K562 (cell line): ENCODE measurements around the gene OXA1L.

Experiments used
- EZH2 ChIP-seq: IDR thresholded peaks from 2 replicates; pipeline ENCODE4 v1.6.1; 2012; ENCODE audit warnings: low read depth, mild to moderate bottlenecking, inconsistent platforms, low read length, borderline replicate concordance
- FOXJ3 ChIP-seq: sonication (generic); formaldehyde crosslinking; IDR thresholded peaks from 2 replicates; pipeline ENCODE4 v1.4.0; 2020; ENCODE audit warnings: mild to moderate bottlenecking, missing genetic modification reagents
- MIER1 ChIP-seq: fragments of 450-650 bp; IDR thresholded peaks from 2 replicates; pipeline ENCODE4 v1.6.1; 2016; ENCODE audit warnings: antibody characterized with exemption, mild to moderate bottlenecking, low read depth
- NONO ChIP-seq, 2 experiments: fragments of 200-400 bp in 1 of 2; fragments of 450-650 bp in 1 of 2; formaldehyde crosslinking in 1 of 2; IDR thresholded peaks; 2 replicates each; pipeline ENCODE4 v1.6.1; 2017; ENCODE audit warnings: low read depth in 2 of 2, mild to moderate bottlenecking in 2 of 2, moderate library complexity in 2 of 2, low read length in 1 of 2
- RFX5 ChIP-seq: IDR thresholded peaks from 2 replicates; pipeline ENCODE4 v1.6.1; 2011; ENCODE audit warnings: low read depth, mild to moderate bottlenecking, improper control_type of control experiment, low read length
- TF ChIP-seq, protein P1 (sequence below), 3 experiments: fragments of 200-800 bp in 1 of 3; sonication (Bioruptor generic) in 1 of 3; sonication (generic) in 1 of 3; formaldehyde crosslinking in 1 of 3; IDR thresholded peaks; 2 replicates each; pipeline versions ENCODE4 v1.6.1 to v1.8.0; 2016 to 2022; ENCODE audit warnings: mild to moderate bottlenecking in 2 of 3, missing compliant biosample characterization in 2 of 3, missing genetic modification characterization in 2 of 3, missing genetic modification reagents in 1 of 3
- TF ChIP-seq, protein P2 (sequence below), 3 experiments: IDR thresholded peaks in 2 of 3; conservative IDR thresholded peaks in 1 of 3; 2 replicates each; pipeline ENCODE4 v1.5.1; 2011 to 2012; ENCODE audit warnings: low read length in 3 of 3, mild to moderate bottlenecking in 3 of 3, control low read depth in 2 of 3, improper control_type of control experiment in 1 of 3, inconsistent platforms in 1 of 3, low read depth in 1 of 3, mixed read lengths in 1 of 3, moderate library complexity in 1 of 3; ENCODE audit not compliant: insufficient read depth in 2 of 3
- TF ChIP-seq, protein P3 (sequence below): fragments of 450-650 bp; IDR thresholded peaks from 2 replicates; pipeline ENCODE4 v1.6.1; 2016; ENCODE audit warnings: mild to moderate bottlenecking
- TF ChIP-seq, protein P4 (sequence below): fragments of 450-650 bp; formaldehyde crosslinking; IDR thresholded peaks from 2 replicates; pipeline ENCODE4 v1.4.0; 2022; ENCODE audit warnings: mild to moderate bottlenecking, moderate library complexity

DNA sequence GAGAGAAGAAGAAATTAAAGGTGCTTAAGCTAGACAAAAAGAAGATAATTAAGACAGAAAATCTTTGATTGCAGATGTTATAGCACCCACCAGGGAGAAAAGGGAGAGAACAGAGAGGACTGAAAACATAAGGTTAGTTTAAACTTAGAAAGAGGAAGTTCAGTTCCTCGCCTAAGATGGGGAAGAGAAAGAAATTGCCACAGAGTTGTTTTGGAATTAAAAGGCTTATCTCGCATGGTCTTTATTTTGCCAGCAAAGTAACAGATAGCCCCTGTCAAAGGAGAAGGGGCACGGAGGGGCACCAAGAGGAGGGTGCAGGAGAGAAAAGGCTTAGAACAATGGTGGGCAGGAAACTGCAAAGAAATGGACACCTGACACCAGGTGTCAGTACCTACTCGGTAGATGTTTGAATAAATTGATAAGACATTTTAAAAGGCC lies 17.8 kb upstream of the OXA1L start:
- TF ChIP-seq FOXJ3 (no peak), MIER1 (no peak), RFX5 (no peak), NONO (IDR thresholded peaks at IDR 0.05; ENCODE audit: low read depth in 2 of 2, low read length in 1 of 2) (no peak), EZH2 (no peak)
- TF ChIP-seq, protein P1, sequence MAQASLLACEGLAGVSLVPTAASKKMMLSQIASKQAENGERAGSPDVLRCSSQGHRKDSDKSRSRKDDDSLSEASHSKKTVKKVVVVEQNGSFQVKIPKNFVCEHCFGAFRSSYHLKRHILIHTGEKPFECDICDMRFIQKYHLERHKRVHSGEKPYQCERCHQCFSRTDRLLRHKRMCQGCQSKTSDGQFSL (CRISPR knock-in tag; IDR thresholded peaks at IDR 0.05) = no peak
- TF ChIP-seq, protein P1 (tag; IDR thresholded peaks at IDR 0.05) = no peak
- TF ChIP-seq, protein P2, sequence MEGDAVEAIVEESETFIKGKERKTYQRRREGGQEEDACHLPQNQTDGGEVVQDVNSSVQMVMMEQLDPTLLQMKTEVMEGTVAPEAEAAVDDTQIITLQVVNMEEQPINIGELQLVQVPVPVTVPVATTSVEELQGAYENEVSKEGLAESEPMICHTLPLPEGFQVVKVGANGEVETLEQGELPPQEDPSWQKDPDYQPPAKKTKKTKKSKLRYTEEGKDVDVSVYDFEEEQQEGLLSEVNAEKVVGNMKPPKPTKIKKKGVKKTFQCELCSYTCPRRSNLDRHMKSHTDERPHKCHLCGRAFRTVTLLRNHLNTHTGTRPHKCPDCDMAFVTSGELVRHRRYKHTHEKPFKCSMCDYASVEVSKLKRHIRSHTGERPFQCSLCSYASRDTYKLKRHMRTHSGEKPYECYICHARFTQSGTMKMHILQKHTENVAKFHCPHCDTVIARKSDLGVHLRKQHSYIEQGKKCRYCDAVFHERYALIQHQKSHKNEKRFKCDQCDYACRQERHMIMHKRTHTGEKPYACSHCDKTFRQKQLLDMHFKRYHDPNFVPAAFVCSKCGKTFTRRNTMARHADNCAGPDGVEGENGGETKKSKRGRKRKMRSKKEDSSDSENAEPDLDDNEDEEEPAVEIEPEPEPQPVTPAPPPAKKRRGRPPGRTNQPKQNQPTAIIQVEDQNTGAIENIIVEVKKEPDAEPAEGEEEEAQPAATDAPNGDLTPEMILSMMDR (IDR thresholded peaks at IDR 0.05 in 2 of 3, conservative IDR thresholded peaks at IDR 0.05 in 1 of 3; ENCODE audit: insufficient read depth in 2 of 3, low read depth in 1 of 3, low read length in 3 of 3) = no peak
- TF ChIP-seq, protein P3, sequence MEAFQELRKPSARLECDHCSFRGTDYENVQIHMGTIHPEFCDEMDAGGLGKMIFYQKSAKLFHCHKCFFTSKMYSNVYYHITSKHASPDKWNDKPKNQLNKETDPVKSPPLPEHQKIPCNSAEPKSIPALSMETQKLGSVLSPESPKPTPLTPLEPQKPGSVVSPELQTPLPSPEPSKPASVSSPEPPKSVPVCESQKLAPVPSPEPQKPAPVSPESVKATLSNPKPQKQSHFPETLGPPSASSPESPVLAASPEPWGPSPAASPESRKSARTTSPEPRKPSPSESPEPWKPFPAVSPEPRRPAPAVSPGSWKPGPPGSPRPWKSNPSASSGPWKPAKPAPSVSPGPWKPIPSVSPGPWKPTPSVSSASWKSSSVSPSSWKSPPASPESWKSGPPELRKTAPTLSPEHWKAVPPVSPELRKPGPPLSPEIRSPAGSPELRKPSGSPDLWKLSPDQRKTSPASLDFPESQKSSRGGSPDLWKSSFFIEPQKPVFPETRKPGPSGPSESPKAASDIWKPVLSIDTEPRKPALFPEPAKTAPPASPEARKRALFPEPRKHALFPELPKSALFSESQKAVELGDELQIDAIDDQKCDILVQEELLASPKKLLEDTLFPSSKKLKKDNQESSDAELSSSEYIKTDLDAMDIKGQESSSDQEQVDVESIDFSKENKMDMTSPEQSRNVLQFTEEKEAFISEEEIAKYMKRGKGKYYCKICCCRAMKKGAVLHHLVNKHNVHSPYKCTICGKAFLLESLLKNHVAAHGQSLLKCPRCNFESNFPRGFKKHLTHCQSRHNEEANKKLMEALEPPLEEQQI = no peak
- TF ChIP-seq, protein P4, sequence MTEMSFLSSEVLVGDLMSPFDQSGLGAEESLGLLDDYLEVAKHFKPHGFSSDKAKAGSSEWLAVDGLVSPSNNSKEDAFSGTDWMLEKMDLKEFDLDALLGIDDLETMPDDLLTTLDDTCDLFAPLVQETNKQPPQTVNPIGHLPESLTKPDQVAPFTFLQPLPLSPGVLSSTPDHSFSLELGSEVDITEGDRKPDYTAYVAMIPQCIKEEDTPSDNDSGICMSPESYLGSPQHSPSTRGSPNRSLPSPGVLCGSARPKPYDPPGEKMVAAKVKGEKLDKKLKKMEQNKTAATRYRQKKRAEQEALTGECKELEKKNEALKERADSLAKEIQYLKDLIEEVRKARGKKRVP (CRISPR knock-in tag) = no peak
